ENCODE results near the gene CHAF1B.
A peak's percentile ranks its signal among the peaks of the same experiment; 100 is the strongest.
"Not testable (repeated sequence)": the region's sequence is repeated elsewhere in the genome, so short reads cannot be mapped to it uniquely, and the experiment has no call there.

The CHAF1B gene

GRCh38 chr21:36385233-36386030 lies at the start of gene CHAF1B:
Gene CHAF1B (plus strand): TSS chr21:36385392. CDS start chr21:36386137, 745 bp downstream.
- DNase-seq: peak; percentile 74

GRCh38 chr21:36337099-36337509 lies 48.1 kb upstream of the CHAF1B start:
- no peak for DNase-seq

- no peak for DNase-seq
Observed at GRCh38 chr21:36338975-36339374, 46.2 kb upstream of the CHAF1B start.

- DNase-seq: not testable (repeated sequence)
Observed at GRCh38 chr21:36342581-36342980, 42.6 kb upstream of the CHAF1B start.

- DNase-seq: no peak
Observed at GRCh38 chr21:36344931-36345330, 40.3 kb upstream of the CHAF1B start.

- DNase-seq: no peak
Observed at GRCh38 chr21:36347278-36347961, 37.8 kb upstream of the CHAF1B start.

GRCh38 chr21:36347962-36348328 lies 37.2 kb upstream of the CHAF1B start:
- no peak for DNase-seq

- DNase-seq: no peak
Observed at GRCh38 chr21:36349315-36349714, 35.9 kb upstream of the CHAF1B start.

GRCh38 chr21:36350282-36350910 lies 34.8 kb upstream of the CHAF1B start:
- DNase-seq: no peak

- DNase-seq: no peak
Observed at GRCh38 chr21:36354918-36355680, 30.1 kb upstream of the CHAF1B start.

- no peak for DNase-seq
Observed at GRCh38 chr21:36355868-36356267, 29.3 kb upstream of the CHAF1B start.

- DNase-seq: no peak
Observed at GRCh38 chr21:36359185-36359584, 26.0 kb upstream of the CHAF1B start.

- no peak for DNase-seq
Observed at GRCh38 chr21:36369064-36369685, 16.0 kb upstream of the CHAF1B start.

GRCh38 chr21:36375994-36376393 lies 9.2 kb upstream of the CHAF1B start:
- DNase-seq: no peak

- DNase-seq: no peak
Observed at GRCh38 chr21:36377391-36377842, 7.8 kb upstream of the CHAF1B start.

- DNase-seq: no peak
Observed at GRCh38 chr21:36379251-36379650, 5.9 kb upstream of the CHAF1B start.

- no peak for DNase-seq
Observed at GRCh38 chr21:36381841-36382589, 3.2 kb upstream of the CHAF1B start.

- DNase-seq: not testable (repeated sequence)
Observed at GRCh38 chr21:36382722-36383121, 2.5 kb upstream of the CHAF1B start.

- DNase-seq: peak; percentile 74
Observed at GRCh38 chr21:36384885-36385232, 333 bp upstream of the CHAF1B start.

GRCh38 chr21:36386031-36386642 lies 945 bp downstream of the CHAF1B start:
- DNase-seq: no peak

GRCh38 chr21:36388096-36388495 lies 2.9 kb downstream of the CHAF1B start:
- DNase-seq: no peak
